Brain microvascular endothelial cell (primary cell): ENCODE measurements around the gene GIT1.
A peak's percentile ranks its signal among the peaks of the same experiment; 100 is the strongest.

Experiments used
- DNase-seq: peaks from one replicate; pipeline ENCODE4 v3.0.0-alpha.2; 2020
- H3K27ac ChIP-seq: fragments of 250-450 bp; sonication (Bioruptor Pico); 2 replicates; pipeline ENCODE4 v1.5.1; 2020; ENCODE audit warnings: mild to moderate bottlenecking, moderate library complexity
- H3K27me3 ChIP-seq: fragments of 250-450 bp; sonication (Bioruptor Pico); replicated peaks from 2 replicates; pipeline ENCODE4 v1.5.1; 2020; ENCODE audit warnings: mild to moderate bottlenecking
- H3K36me3 ChIP-seq: fragments of 250-450 bp; sonication (Bioruptor Pico); replicated peaks from 2 replicates; pipeline ENCODE4 v1.5.1; 2020; ENCODE audit warnings: mild to moderate bottlenecking
- H3K4me3 ChIP-seq: 2 replicates; pipeline ENCODE4 v1.5.1; 2011; ENCODE audit warnings: low read depth, mild to moderate bottlenecking, control low read depth, low read length, moderate library complexity
- in situ Hi-C: cut with HindIII; loops from 2 replicates; pipeline ENCODE4 v1.10.0; 2017; ENCODE audit warnings: low sequenced_read_pairs, low pct_ligation_motif_present
- TF ChIP-seq, protein P1 (sequence below): IDR thresholded peaks from 2 replicates; pipeline ENCODE4 v1.5.1; 2011; ENCODE audit warnings: low read depth, mild to moderate bottlenecking, moderate library complexity, low read length, control low read depth, inconsistent platforms; ENCODE audit errors: missing control alignments

Gene GIT1

DNA sequence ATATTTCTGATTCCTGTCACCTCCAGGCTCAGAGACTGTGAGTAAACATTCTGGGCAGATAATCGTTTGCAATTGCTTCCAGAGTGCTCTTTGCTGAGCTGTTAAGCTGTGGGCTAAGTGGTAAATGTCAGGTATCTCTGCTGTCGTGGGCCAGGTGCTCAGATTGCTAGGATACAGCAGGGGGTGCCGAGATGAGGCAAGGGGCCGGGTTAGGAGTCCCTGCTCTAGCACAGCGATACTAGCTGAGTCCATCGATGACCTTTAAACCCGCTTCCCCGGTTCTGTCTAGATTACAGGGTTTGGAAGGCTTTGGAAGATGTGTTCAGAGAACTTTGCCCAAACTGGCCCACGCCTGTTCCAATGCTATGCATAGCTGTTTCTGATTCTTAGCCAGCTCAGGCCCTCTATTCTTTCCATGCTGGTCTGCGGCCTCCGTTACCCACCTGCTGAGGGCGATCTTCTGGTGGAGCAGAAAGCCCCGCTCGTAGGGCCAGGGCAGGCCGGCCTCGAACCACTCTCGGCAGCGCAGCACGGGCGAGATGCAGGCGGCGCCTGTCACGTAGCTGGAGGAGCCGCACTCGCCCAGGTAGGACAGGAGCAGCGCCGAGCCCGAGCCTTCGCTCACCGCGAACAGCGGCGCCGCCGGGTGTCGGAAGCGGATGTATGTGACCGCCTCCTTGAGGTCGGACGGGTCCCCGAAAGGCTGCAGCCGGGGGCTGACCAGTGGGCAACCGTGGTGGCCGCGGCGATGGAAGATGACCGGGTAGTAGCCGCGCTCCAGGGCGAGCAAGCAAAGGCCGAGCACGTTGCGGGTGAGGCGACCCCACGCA, 23.6 kb downstream of the GIT1 start:
- in situ Hi-C loops, result no loop called here
- TF ChIP-seq, protein P1, sequence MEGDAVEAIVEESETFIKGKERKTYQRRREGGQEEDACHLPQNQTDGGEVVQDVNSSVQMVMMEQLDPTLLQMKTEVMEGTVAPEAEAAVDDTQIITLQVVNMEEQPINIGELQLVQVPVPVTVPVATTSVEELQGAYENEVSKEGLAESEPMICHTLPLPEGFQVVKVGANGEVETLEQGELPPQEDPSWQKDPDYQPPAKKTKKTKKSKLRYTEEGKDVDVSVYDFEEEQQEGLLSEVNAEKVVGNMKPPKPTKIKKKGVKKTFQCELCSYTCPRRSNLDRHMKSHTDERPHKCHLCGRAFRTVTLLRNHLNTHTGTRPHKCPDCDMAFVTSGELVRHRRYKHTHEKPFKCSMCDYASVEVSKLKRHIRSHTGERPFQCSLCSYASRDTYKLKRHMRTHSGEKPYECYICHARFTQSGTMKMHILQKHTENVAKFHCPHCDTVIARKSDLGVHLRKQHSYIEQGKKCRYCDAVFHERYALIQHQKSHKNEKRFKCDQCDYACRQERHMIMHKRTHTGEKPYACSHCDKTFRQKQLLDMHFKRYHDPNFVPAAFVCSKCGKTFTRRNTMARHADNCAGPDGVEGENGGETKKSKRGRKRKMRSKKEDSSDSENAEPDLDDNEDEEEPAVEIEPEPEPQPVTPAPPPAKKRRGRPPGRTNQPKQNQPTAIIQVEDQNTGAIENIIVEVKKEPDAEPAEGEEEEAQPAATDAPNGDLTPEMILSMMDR, result peak; percentile 41
- no peak for DNase-seq
- Histone ChIP-seq H3K27me3 (no peaks in the 10 kb centered on the region), H3K36me3 (no peaks in the 10 kb centered on the region), H3K27ac (no peak overlapping the region), H3K4me3 (peak overlapping the region; percentile 48)

DNA sequence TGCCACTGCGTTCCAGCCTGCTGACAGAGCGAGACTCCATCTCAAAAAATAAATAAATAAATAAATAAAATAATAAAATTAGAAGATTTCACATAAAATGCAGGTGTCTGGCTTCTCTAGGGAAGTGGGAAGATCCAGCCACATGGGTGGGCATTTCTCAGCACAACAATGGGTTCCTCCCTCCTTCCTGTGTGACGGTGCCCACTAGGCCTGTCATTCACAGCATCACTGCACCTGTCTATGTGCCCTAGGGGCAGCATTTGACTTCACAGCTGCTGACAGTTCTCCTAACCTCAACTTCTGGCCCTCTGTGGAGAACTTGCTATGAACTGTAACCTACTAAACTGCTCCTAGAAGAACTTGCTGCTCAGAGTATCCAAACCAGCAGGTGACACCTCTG, 25.6 kb downstream of the GIT1 start:
- TF ChIP-seq, protein P1, result no peak
- Histone ChIP-seq H3K36me3 (no peaks in the 10 kb centered on the region), H3K27me3 (no peaks in the 10 kb centered on the region), H3K27ac (no peak overlapping the region), H3K4me3 (no peak overlapping the region)
- no peak for DNase-seq
- in situ Hi-C loops, result no loop called here

DNA sequence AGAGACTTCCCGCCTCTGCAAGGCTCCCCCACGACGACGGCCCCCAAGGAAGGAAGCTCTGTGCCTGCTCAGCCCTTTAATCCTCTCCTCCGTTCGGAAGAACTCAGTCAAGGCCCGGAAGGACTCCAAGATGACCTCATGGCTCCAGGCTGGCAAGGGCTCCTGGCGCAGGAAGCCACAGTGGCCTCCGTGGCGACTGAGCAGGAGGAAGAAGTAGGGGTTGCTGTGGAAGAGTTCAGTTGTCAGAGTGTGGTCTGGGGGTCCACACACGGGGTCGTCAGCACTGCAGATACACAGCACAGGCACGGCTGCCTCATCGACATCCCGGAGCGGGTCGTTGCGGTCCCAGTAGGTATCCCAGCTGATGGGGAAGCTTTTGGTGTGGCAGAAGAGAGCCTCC, 26.8 kb downstream of the GIT1 start:
- in situ Hi-C loops, result no loop called here
- no peak for DNase-seq
- no peak overlapping the region for H3K27ac ChIP-seq
- no peaks in the 10 kb centered on the region for H3K27me3 ChIP-seq
- TF ChIP-seq, protein P1, result no peak
- H3K4me3 ChIP-seq, result no peak overlapping the region
- H3K36me3 ChIP-seq, result no peaks in the 10 kb centered on the region

DNA sequence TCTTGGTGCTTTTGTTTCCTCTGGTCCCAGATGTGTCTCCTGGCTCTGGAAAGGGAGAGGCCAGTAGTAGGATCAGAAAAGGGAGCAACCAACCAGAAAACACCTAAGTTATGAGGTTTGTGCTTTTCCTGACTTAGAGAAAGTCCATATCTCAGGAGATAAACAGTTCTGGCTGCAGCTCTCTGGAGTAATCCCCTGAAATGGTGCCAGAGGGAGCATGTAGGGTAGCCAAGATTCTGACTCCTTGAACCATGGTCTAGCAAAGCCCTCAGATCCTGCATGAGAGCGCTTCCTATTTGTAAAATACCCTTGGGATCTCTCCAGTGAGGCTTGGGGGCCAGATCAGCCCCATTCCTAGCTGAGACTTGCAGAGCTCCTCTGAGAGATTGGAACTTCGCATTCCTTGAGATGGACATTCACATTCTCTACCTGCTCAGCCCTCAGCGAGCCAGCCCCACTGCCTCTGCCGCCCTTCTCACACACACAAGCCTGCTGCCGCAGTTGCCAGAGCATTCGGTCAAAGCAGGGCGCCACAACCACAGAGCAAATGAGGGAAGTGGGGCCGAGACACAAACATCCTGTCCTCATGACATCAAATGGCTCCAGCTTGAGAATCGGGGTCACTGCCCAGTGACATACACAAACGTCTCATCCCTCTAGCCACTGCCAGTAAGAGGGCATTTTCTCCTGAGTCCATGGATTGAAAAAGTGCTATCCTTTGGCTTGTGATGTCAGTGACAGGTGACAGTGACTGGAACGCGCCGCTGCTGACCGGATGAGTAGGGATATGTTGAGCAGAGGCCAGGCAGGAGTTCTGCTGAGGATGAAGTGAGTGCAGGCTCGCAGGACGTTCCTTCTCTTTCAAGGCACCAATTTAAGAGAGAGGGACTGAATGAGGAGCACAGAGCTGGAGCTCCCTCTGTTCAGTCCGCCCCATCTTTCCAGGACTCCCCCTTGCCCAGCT, 27.6 kb downstream of the GIT1 start:
- Histone ChIP-seq H3K27ac (no peak overlapping the region), H3K27me3 (no peaks in the 10 kb centered on the region), H3K4me3 (no peak overlapping the region), H3K36me3 (no peaks in the 10 kb centered on the region)
- DNase-seq, result no peak
- in situ Hi-C loops, result no loop called here
- TF ChIP-seq, protein P1, result no peak

DNA sequence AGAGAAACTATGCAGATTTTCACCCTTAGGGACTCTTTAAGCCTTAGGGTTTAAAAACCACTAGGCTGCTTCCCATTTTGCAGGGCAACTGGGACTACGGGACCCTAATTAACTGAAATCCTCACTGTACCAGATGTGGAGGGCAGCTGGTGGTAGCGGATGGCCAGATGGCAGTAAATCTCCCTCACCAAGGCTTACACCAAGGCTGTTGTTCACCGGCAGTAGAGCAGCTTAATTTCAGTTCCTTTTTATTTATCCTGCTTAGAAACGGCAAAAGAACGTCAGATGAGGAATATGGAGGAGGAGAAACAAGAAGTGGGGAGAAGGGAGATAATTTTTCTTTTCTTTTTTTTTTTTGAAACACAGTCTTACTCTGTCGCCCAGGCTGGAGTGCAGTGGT, 29.1 kb downstream of the GIT1 start:
- TF ChIP-seq, protein P1, result no peak
- Histone ChIP-seq H3K36me3 (no peaks in the 10 kb centered on the region), H3K4me3 (no peak overlapping the region), H3K27me3 (no peaks in the 10 kb centered on the region), H3K27ac (no peak overlapping the region)
- no peak for DNase-seq
- in situ Hi-C loops, result no loop called here
